ENCODE results near the gene YIPF1. TPM values are rescaled to one million over a fixed set of nuclear protein-coding genes. Genes with fewer than 3 reads are reported as not detected.

Gene YIPF1
- total and polyA plus RNA-seq, 10 of the 15 experiments (the other 5 are each of a cell fraction or from before 2014, with no cell fraction given): 13.0 to 36.0 (median 20.3) TPM

DNA sequence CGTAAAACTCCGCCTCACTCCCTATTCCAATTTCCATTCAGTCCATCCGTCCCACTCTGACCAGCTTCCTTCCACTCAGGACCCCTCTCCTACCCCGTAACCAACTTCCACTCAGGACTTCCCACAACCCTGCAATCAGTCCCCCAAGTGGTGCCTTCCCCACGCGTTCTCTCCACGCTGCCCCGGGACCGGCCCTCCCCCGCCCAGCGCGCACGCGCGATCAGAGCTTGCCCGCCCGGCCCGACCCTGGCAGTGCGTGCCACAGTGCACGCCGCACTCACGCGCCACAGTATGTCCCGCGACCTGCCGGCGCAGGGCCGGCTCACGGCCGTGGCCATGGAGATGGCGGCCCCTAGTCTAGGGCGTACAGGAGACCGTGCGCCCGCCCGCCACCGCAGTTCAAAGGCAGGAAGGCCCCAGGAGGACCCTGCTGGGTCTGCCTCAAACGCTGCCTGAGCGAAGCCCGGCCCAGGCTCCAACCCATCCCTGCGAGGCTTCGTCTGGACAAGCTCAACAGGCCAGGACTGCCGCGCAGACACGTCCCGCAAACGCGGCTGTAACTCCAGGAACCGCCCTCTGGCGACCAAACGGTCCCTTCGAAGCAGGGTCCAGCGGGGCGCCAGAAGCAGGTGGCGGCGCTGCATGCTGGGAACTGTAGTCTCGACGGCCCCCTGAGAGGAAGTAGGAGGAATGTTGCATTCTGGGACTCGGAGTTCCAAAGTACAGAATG, 51.5 kb downstream of the YIPF1 start, which contains the start of gene NDC1 (continued):
- TF ChIP-seq MAX (IDR thresholded peaks at IDR 0.05; ENCODE audit: low read depth, low read length) (peak; percentile 85), NFXL1 (IDR thresholded peaks at IDR 0.05; ENCODE audit: borderline replicate concordance) (no peak), ETV6 (conservative IDR thresholded peaks at IDR 0.05 in 1 of 2, IDR thresholded peaks at IDR 0.05 in 1 of 2; ENCODE audit: borderline replicate concordance in 1 of 2, low read depth in 1 of 2) (no peak), RUNX3 (IDR thresholded peaks at IDR 0.05; ENCODE audit: low read length) (peak; percentile 51), HDAC2 (IDR thresholded peaks at IDR 0.05) (no peak), SMC3 (IDR thresholded peaks at IDR 0.05; ENCODE audit: borderline replicate concordance, low read length) (no peak; the same call in 1 of the 2 replicates), NFYB (IDR thresholded peaks at IDR 0.05; ENCODE audit: insufficient read depth, low read depth, low read length) (no peak), PBX3 (IDR thresholded peaks at IDR 0.05; ENCODE audit: insufficient replicate concordance, low read depth, low read length) (no peak), ZNF24 (IDR thresholded peaks at IDR 0.05) (no peak), ZBTB11 (CRISPR knock-in tag; IDR thresholded peaks at IDR 0.05) (no peak), STAT1 (conservative IDR thresholded peaks at IDR 0.05) (peak; percentile 100), CHD4 (IDR thresholded peaks at IDR 0.05) (no peak), SIX5 (IDR thresholded peaks at IDR 0.05; ENCODE audit: low read depth, low read length, severe bottlenecking) (peak; percentile 98), SUPT20H (IDR thresholded peaks at IDR 0.05; ENCODE audit: borderline replicate concordance, control insufficient read depth, low read depth, low read length) (no peak), FOS (IDR thresholded peaks at IDR 0.05; ENCODE audit: borderline replicate concordance, extremely low read depth, insufficient read length) (no peak)
- TF ChIP-seq, protein P1, sequence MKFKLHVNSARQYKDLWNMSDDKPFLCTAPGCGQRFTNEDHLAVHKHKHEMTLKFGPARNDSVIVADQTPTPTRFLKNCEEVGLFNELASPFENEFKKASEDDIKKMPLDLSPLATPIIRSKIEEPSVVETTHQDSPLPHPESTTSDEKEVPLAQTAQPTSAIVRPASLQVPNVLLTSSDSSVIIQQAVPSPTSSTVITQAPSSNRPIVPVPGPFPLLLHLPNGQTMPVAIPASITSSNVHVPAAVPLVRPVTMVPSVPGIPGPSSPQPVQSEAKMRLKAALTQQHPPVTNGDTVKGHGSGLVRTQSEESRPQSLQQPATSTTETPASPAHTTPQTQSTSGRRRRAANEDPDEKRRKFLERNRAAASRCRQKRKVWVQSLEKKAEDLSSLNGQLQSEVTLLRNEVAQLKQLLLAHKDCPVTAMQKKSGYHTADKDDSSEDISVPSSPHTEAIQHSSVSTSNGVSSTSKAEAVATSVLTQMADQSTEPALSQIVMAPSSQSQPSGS (IDR thresholded peaks at IDR 0.05; ENCODE audit: low read length): no peak
- TF ChIP-seq, protein P2, sequence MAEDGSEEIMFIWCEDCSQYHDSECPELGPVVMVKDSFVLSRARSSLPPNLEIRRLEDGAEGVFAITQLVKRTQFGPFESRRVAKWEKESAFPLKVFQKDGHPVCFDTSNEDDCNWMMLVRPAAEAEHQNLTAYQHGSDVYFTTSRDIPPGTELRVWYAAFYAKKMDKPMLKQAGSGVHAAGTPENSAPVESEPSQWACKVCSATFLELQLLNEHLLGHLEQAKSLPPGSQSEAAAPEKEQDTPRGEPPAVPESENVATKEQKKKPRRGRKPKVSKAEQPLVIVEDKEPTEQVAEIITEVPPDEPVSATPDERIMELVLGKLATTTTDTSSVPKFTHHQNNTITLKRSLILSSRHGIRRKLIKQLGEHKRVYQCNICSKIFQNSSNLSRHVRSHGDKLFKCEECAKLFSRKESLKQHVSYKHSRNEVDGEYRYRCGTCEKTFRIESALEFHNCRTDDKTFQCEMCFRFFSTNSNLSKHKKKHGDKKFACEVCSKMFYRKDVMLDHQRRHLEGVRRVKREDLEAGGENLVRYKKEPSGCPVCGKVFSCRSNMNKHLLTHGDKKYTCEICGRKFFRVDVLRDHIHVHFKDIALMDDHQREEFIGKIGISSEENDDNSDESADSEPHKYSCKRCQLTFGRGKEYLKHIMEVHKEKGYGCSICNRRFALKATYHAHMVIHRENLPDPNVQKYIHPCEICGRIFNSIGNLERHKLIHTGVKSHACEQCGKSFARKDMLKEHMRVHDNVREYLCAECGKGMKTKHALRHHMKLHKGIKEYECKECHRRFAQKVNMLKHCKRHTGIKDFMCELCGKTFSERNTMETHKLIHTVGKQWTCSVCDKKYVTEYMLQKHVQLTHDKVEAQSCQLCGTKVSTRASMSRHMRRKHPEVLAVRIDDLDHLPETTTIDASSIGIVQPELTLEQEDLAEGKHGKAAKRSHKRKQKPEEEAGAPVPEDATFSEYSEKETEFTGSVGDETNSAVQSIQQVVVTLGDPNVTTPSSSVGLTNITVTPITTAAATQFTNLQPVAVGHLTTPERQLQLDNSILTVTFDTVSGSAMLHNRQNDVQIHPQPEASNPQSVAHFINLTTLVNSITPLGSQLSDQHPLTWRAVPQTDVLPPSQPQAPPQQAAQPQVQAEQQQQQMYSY (CRISPR knock-in tag; IDR thresholded peaks at IDR 0.05): no peak
- TF ChIP-seq, protein P3, sequence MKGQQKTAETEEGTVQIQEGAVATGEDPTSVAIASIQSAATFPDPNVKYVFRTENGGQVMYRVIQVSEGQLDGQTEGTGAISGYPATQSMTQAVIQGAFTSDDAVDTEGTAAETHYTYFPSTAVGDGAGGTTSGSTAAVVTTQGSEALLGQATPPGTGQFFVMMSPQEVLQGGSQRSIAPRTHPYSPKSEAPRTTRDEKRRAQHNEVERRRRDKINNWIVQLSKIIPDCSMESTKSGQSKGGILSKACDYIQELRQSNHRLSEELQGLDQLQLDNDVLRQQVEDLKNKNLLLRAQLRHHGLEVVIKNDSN (IDR thresholded peaks at IDR 0.05; ENCODE audit: borderline replicate concordance, extremely low read length, insufficient read depth, low read depth, low read length): no peak
